Measurements from ENCODE around the gene TDRD10.

The TDRD10 gene

GRCh38 chr1:154492115-154492514 is 9.9 kb upstream of the TDRD10 start:
- Mint-ChIP-seq H3K27ac (peak overlapping the region; percentile 70), H3K36me3 (no peaks in the 10 kb centered on the region), H3K9me3 (no peaks in the 10 kb centered on the region), H3K4me1 (peaks cover 50% of the 10 kb centered on the region), H3K27me3 (no peaks in the 10 kb centered on the region), H3K4me3 (no peak overlapping the region)
- peak; percentile 75 for ATAC-seq

- H3K36me3 Mint-ChIP-seq = no peaks in the 10 kb centered on the region
- peaks cover 56% of the 10 kb centered on the region for H3K4me1 Mint-ChIP-seq
- no peaks in the 10 kb centered on the region for H3K9me3 Mint-ChIP-seq
- H3K27me3 Mint-ChIP-seq = no peaks in the 10 kb centered on the region
- peak; percentile 61 for ATAC-seq
- H3K27ac Mint-ChIP-seq = peak overlapping the region; percentile 70
- peak overlapping the region; percentile 11 for H3K4me3 Mint-ChIP-seq
Measured at GRCh38 chr1:154493276-154493675, 8.7 kb upstream of the TDRD10 start.

GRCh38 chr1:154495496-154496273 is 6.3 kb upstream of the TDRD10 start:
- Mint-ChIP-seq H3K4me1 (peaks cover 49% of the 10 kb centered on the region), H3K4me3 (no peak overlapping the region), H3K36me3 (no peaks in the 10 kb centered on the region), H3K27me3 (peaks cover 8% of the 10 kb centered on the region), H3K9me3 (no peaks in the 10 kb centered on the region), H3K27ac (no peak overlapping the region)
- no peak for ATAC-seq

GRCh38 chr1:154496383-154496782 is 5.6 kb upstream of the TDRD10 start:
- Mint-ChIP-seq H3K4me3 (no peak overlapping the region), H3K4me1 (peaks cover 46% of the 10 kb centered on the region), H3K36me3 (no peaks in the 10 kb centered on the region), H3K9me3 (no peaks in the 10 kb centered on the region), H3K27ac (peak overlapping the region; percentile 22), H3K27me3 (peaks cover 15% of the 10 kb centered on the region)
- no peak for ATAC-seq

- Mint-ChIP-seq H3K27me3 (peaks cover 19% of the 10 kb centered on the region), H3K36me3 (no peaks in the 10 kb centered on the region), H3K27ac (peak overlapping the region; percentile 22), H3K4me1 (peaks cover 39% of the 10 kb centered on the region), H3K9me3 (no peaks in the 10 kb centered on the region), H3K4me3 (no peak overlapping the region)
- ATAC-seq = peak; percentile 62
Measured at GRCh38 chr1:154497026-154497806, 4.8 kb upstream of the TDRD10 start.

- no peak for ATAC-seq
- H3K36me3 Mint-ChIP-seq = no peaks in the 10 kb centered on the region
- H3K4me1 Mint-ChIP-seq = peaks cover 25% of the 10 kb centered on the region
- H3K4me3 Mint-ChIP-seq = no peak overlapping the region
- no peak overlapping the region for H3K27ac Mint-ChIP-seq
- peaks cover 30% of the 10 kb centered on the region for H3K27me3 Mint-ChIP-seq
- H3K9me3 Mint-ChIP-seq = no peaks in the 10 kb centered on the region
Measured at GRCh38 chr1:154499446-154499845, 2.6 kb upstream of the TDRD10 start.

GRCh38 chr1:154500533-154500932 is 1.5 kb upstream of the TDRD10 start:
- no peaks in the 10 kb centered on the region for H3K9me3 Mint-ChIP-seq
- peaks cover 35% of the 10 kb centered on the region for H3K27me3 Mint-ChIP-seq
- no peak overlapping the region for H3K4me3 Mint-ChIP-seq
- peaks cover 23% of the 10 kb centered on the region for H3K4me1 Mint-ChIP-seq
- no peaks in the 10 kb centered on the region for H3K36me3 Mint-ChIP-seq
- no peak for ATAC-seq
- H3K27ac Mint-ChIP-seq = no peak overlapping the region

- Mint-ChIP-seq H3K27me3 (peaks cover 44% of the 10 kb centered on the region), H3K4me3 (peak overlapping the region; percentile 42), H3K36me3 (peaks cover 4% of the 10 kb centered on the region), H3K27ac (no peak overlapping the region), H3K4me1 (peaks cover 17% of the 10 kb centered on the region), H3K9me3 (peaks cover 4% of the 10 kb centered on the region)
- peak; percentile 29 for ATAC-seq
Measured at GRCh38 chr1:154501423-154502065, 475 bp upstream of the TDRD10 start.

GRCh38 chr1:154502744-154503115 is 711 bp downstream of the TDRD10 start:
- peaks cover 7% of the 10 kb centered on the region for H3K36me3 Mint-ChIP-seq
- peaks cover 56% of the 10 kb centered on the region for H3K27me3 Mint-ChIP-seq
- peaks cover 4% of the 10 kb centered on the region for H3K9me3 Mint-ChIP-seq
- H3K27ac Mint-ChIP-seq = no peak overlapping the region
- peaks cover 5% of the 10 kb centered on the region for H3K4me1 Mint-ChIP-seq
- H3K4me3 Mint-ChIP-seq = no peak overlapping the region
- ATAC-seq = no peak

GRCh38 chr1:154503898-154504297 is 1.9 kb downstream of the TDRD10 start:
- ATAC-seq = no peak
- no peak overlapping the region for H3K4me3 Mint-ChIP-seq
- peaks cover 4% of the 10 kb centered on the region for H3K9me3 Mint-ChIP-seq
- peaks cover 7% of the 10 kb centered on the region for H3K36me3 Mint-ChIP-seq
- H3K4me1 Mint-ChIP-seq = peaks cover 5% of the 10 kb centered on the region
- peaks cover 67% of the 10 kb centered on the region for H3K27me3 Mint-ChIP-seq
- no peak overlapping the region for H3K27ac Mint-ChIP-seq

- no peak overlapping the region for H3K4me3 Mint-ChIP-seq
- no peaks in the 10 kb centered on the region for H3K9me3 Mint-ChIP-seq
- no peak overlapping the region for H3K27ac Mint-ChIP-seq
- H3K4me1 Mint-ChIP-seq = no peaks in the 10 kb centered on the region
- H3K36me3 Mint-ChIP-seq = no peaks in the 10 kb centered on the region
- H3K27me3 Mint-ChIP-seq = peaks cover 34% of the 10 kb centered on the region
- ATAC-seq = no peak
Measured at GRCh38 chr1:154512760-154513159, 10.7 kb downstream of the TDRD10 start.

GRCh38 chr1:154514066-154514553 is 12.1 kb downstream of the TDRD10 start:
- H3K9me3 Mint-ChIP-seq = no peaks in the 10 kb centered on the region
- no peak overlapping the region for H3K27ac Mint-ChIP-seq
- no peak overlapping the region for H3K4me3 Mint-ChIP-seq
- no peak for ATAC-seq
- H3K27me3 Mint-ChIP-seq = peaks cover 24% of the 10 kb centered on the region
- H3K36me3 Mint-ChIP-seq = no peaks in the 10 kb centered on the region
- H3K4me1 Mint-ChIP-seq = no peaks in the 10 kb centered on the region

- ATAC-seq = no peak
- H3K4me1 Mint-ChIP-seq = no peaks in the 10 kb centered on the region
- H3K27me3 Mint-ChIP-seq = peaks cover 39% of the 10 kb centered on the region
- H3K4me3 Mint-ChIP-seq = no peak overlapping the region
- H3K36me3 Mint-ChIP-seq = no peaks in the 10 kb centered on the region
- H3K9me3 Mint-ChIP-seq = no peaks in the 10 kb centered on the region
- no peak overlapping the region for H3K27ac Mint-ChIP-seq
Measured at GRCh38 chr1:154517661-154518060, 15.6 kb downstream of the TDRD10 start.

GRCh38 chr1:154519591-154519991 is 17.6 kb downstream of the TDRD10 start:
- ATAC-seq = no peak
- no peaks in the 10 kb centered on the region for H3K4me1 Mint-ChIP-seq
- no peaks in the 10 kb centered on the region for H3K36me3 Mint-ChIP-seq
- no peak overlapping the region for H3K4me3 Mint-ChIP-seq
- H3K27ac Mint-ChIP-seq = no peak overlapping the region
- H3K27me3 Mint-ChIP-seq = peaks cover 54% of the 10 kb centered on the region
- H3K9me3 Mint-ChIP-seq = peaks cover 4% of the 10 kb centered on the region

- no peaks in the 10 kb centered on the region for H3K4me1 Mint-ChIP-seq
- H3K27ac Mint-ChIP-seq = no peak overlapping the region
- ATAC-seq = no peak
- no peak overlapping the region for H3K4me3 Mint-ChIP-seq
- no peaks in the 10 kb centered on the region for H3K36me3 Mint-ChIP-seq
- peaks cover 4% of the 10 kb centered on the region for H3K9me3 Mint-ChIP-seq
- H3K27me3 Mint-ChIP-seq = peaks cover 49% of the 10 kb centered on the region
Measured at GRCh38 chr1:154520333-154520732, 18.3 kb downstream of the TDRD10 start.

All from stimulated activated memory B cell treated with anti-CD40 and anti-IgM and Interleukin-4, amounts not matched to agents 10 μg/mL and 1 μg/mL and 100 μg/mL, for 72 hours (primary cell).